Prostate gland (tissue), 2 donors: ENCODE data around the gene TOMM5.

ENCODE experiments used
- CTCF ChIP-seq, 4 experiments: fragments of 200-600 bp in 2 of 4; fragments of 450-650 bp in 2 of 4; sonication (generic) in 2 of 4; IDR thresholded peaks; 1 replicate in 3 of 4; 2 replicates in 1 of 4; pipeline ENCODE4 v1.5.1; 2016 to 2019; ENCODE audit warnings: antibody characterized with exemption in 4 of 4, mild to moderate bottlenecking in 2 of 4, moderate library complexity in 2 of 4
- POLR2A ChIP-seq: fragments of 450-650 bp; IDR thresholded peaks from one replicate; pipeline ENCODE4 v1.6.1; 2016; ENCODE audit warnings: antibody characterized with exemption, mild to moderate bottlenecking
- POLR2AphosphoS5 ChIP-seq: sonication (generic); formaldehyde crosslinking; IDR thresholded peaks from one replicate; pipeline ENCODE4 v1.6.1; 2017; ENCODE audit warnings: antibody characterized with exemption

- no peak for TF ChIP-seq CTCF (IDR thresholded peaks at IDR 0.05)
- no peak for TF ChIP-seq POLR2A
- TF ChIP-seq POLR2AphosphoS5, result no peak
These were observed 15.9 kb upstream of the TOMM5 start for GRCh38 chr9:37608250-37608649.
